H9 (cell line): ENCODE data around the gene TP53BP2. TPM values are rescaled to one million over a fixed set of nuclear protein-coding genes. Genes with fewer than 3 reads are reported as not detected.

Source experiments
- DNase-seq: peaks from one replicate; pipeline ENCODE4 v3.0.0-alpha.2; 2017
- H2AFZ ChIP-seq: one replicate; pipeline ENCODE4 v1.6.1; 2013; ENCODE audit warnings: mild to moderate bottlenecking, low read length, control low read depth, moderate library complexity
- H2AK5ac ChIP-seq: 2 replicates; pipeline ENCODE4 v1.6.1; 2013; ENCODE audit warnings: low read length, control low read depth, mixed read lengths; ENCODE audit not compliant: insufficient read length
- H2BK120ac ChIP-seq: one replicate; pipeline ENCODE4 v1.6.1; 2013; ENCODE audit warnings: low read depth, mild to moderate bottlenecking, low read length, control low read depth, inconsistent platforms; ENCODE audit not compliant: poor library complexity, severe bottlenecking
- H2BK12ac ChIP-seq: 2 replicates; pipeline ENCODE4 v1.6.1; 2013; ENCODE audit warnings: low read length, control low read depth, mixed read lengths, low read depth; ENCODE audit not compliant: insufficient read length
- H2BK15ac ChIP-seq: 2 replicates; pipeline ENCODE4 v1.6.1; 2013; ENCODE audit warnings: low read depth, low read length, control low read depth
- H2BK20ac ChIP-seq: one replicate; pipeline ENCODE4 v1.6.1; 2013; ENCODE audit warnings: low read depth, mild to moderate bottlenecking, low read length, control low read depth, inconsistent platforms; ENCODE audit not compliant: poor library complexity, severe bottlenecking
- H2BK5ac ChIP-seq: 2 replicates; pipeline ENCODE4 v1.6.1; 2013; ENCODE audit warnings: low read length, control low read depth, mixed read lengths; ENCODE audit not compliant: insufficient read length
- H3K14ac ChIP-seq: 2 replicates; pipeline ENCODE4 v1.6.1; 2013; ENCODE audit warnings: low read length, control low read depth; ENCODE audit not compliant: insufficient read depth
- H3K18ac ChIP-seq: 2 replicates; pipeline ENCODE4 v1.6.1; 2013; ENCODE audit warnings: low read depth, mild to moderate bottlenecking, mixed read lengths, low read length, control low read depth; ENCODE audit not compliant: insufficient read length
- H3K23ac ChIP-seq: 2 replicates; pipeline ENCODE4 v1.6.1; 2013; ENCODE audit warnings: low read length, control low read depth, mixed read lengths, low read depth; ENCODE audit not compliant: insufficient read length
- H3K23me2 ChIP-seq: 2 replicates; pipeline ENCODE4 v1.6.1; 2013; ENCODE audit warnings: low read depth, mild to moderate bottlenecking, mixed read lengths, low read length, control low read depth; ENCODE audit not compliant: insufficient read length, poor library complexity, severe bottlenecking
- H3K27ac ChIP-seq: 2 replicates; pipeline ENCODE4 v1.5.1; 2013; ENCODE audit warnings: low read length, control low read depth, mixed read lengths, low read depth; ENCODE audit not compliant: insufficient read length
- H3K27me3 ChIP-seq: 2 replicates; pipeline ENCODE4 v1.6.1; 2013; ENCODE audit warnings: low read length, control low read depth, inconsistent platforms; ENCODE audit not compliant: insufficient read depth
- H3K4ac ChIP-seq: 2 replicates; pipeline ENCODE4 v1.6.1; 2013; ENCODE audit warnings: low read depth, mild to moderate bottlenecking, control low read depth, inconsistent platforms, low read length, moderate library complexity
- H3K4me1 ChIP-seq: 2 replicates; pipeline ENCODE4 v1.6.1; 2013; ENCODE audit warnings: low read length, control low read depth, inconsistent platforms; ENCODE audit not compliant: insufficient read depth
- H3K4me2 ChIP-seq: 2 replicates; pipeline ENCODE4 v1.6.1; 2013; ENCODE audit warnings: low read length, control low read depth, mixed read lengths; ENCODE audit not compliant: insufficient read length, insufficient read depth
- H3K56ac ChIP-seq: 2 replicates; pipeline ENCODE4 v1.6.1; 2013; ENCODE audit warnings: low read depth, mild to moderate bottlenecking, mixed read lengths, low read length, control low read depth; ENCODE audit not compliant: insufficient read length
- H3K79me1 ChIP-seq: 2 replicates; pipeline ENCODE4 v1.6.1; 2013; ENCODE audit warnings: low read depth, mild to moderate bottlenecking, moderate library complexity, low read length, control low read depth, inconsistent platforms; ENCODE audit not compliant: insufficient read depth, poor library complexity, severe bottlenecking
- H3K79me2 ChIP-seq: 2 replicates; pipeline ENCODE4 v1.6.1; 2013; ENCODE audit warnings: low read length, control low read depth, inconsistent platforms; ENCODE audit not compliant: insufficient read depth
- H3K9ac ChIP-seq: 2 replicates; pipeline ENCODE4 v1.6.1; 2013; ENCODE audit warnings: low read length, control low read depth, mixed read lengths; ENCODE audit not compliant: insufficient read length; ENCODE audit errors: extremely low read depth
- H3K9me3 ChIP-seq: one replicate; pipeline ENCODE4 v1.6.1; 2013; ENCODE audit warnings: low read depth, low read length, inconsistent platforms; ENCODE audit not compliant: control insufficient read depth
- H3T11ph ChIP-seq: one replicate; pipeline ENCODE4 v1.6.1; 2013; ENCODE audit warnings: mild to moderate bottlenecking, low read length, control low read depth, inconsistent platforms
- H4K20me1 ChIP-seq: one replicate; pipeline ENCODE4 v1.6.1; 2013; ENCODE audit not compliant: control insufficient read depth, insufficient read length, insufficient read depth
- H4K5ac ChIP-seq: 2 replicates; pipeline ENCODE4 v1.6.1; 2013; ENCODE audit warnings: low read depth, mild to moderate bottlenecking, mixed read lengths, low read length, control low read depth; ENCODE audit not compliant: insufficient read length
- H4K8ac ChIP-seq: replicated peaks from 2 replicates; pipeline ENCODE4 v1.6.1; 2013; ENCODE audit warnings: low read length, control low read depth, mixed read lengths, low read depth; ENCODE audit not compliant: insufficient read length
- H4K91ac ChIP-seq: 2 replicates; pipeline ENCODE4 v1.6.1; 2013; ENCODE audit warnings: low read depth, mild to moderate bottlenecking, moderate library complexity, mixed read lengths, low read length, control low read depth; ENCODE audit not compliant: insufficient read length
- H3K27ac Mint-ChIP-seq, 3 experiments: 2 replicates in 2 of 3; 3 replicates in 1 of 3; pipeline ENCODE4 v1.8.0; 2020 to 2021; ENCODE audit warnings: mixed read lengths in 3 of 3, mild to moderate bottlenecking in 1 of 3, moderate library complexity in 1 of 3
- H3K27me3 Mint-ChIP-seq: 2 replicates; pipeline ENCODE4 v1.8.0; 2021; ENCODE audit warnings: low read depth, mild to moderate bottlenecking, moderate library complexity, mixed read lengths
- H3K36me3 Mint-ChIP-seq, 3 experiments: 2 replicates in 2 of 3; 3 replicates in 1 of 3; pipeline ENCODE4 v1.8.0; 2020 to 2021; ENCODE audit warnings: low read depth in 3 of 3, mixed read lengths in 3 of 3; ENCODE audit not compliant: insufficient read depth in 1 of 3
- H3K4me1 Mint-ChIP-seq, 2 experiments: 2 replicates each; pipeline ENCODE4 v1.8.0; 2020; ENCODE audit warnings: mixed read lengths in 2 of 2
- H3K4me3 Mint-ChIP-seq, 2 experiments: 2 replicates in 1 of 2; 3 replicates in 1 of 2; pipeline ENCODE4 v1.8.0; 2020 to 2021; ENCODE audit warnings: mild to moderate bottlenecking in 2 of 2, mixed read lengths in 2 of 2, moderate library complexity in 1 of 2
- H3K9me3 Mint-ChIP-seq, 2 experiments: 2 replicates in 1 of 2; 3 replicates in 1 of 2; pipeline ENCODE4 v1.8.0; 2020; ENCODE audit warnings: mild to moderate bottlenecking in 2 of 2, mixed read lengths in 2 of 2, moderate library complexity in 1 of 2
- WGBS: extraction: QIAGEN DNeasy Blood & Tissue Kit; methylation state at CpG from one replicate; pipeline ENCODE4 v1.1.7; 2013; ENCODE audit warnings: missing lambda C conversion rate, low lambda C conversion rate, mixed read lengths; ENCODE audit not compliant: insufficient read length; ENCODE audit errors: extremely low coverage; 5-methylcytosine and 5-hydroxymethylcytosine counted together
- total RNA-seq: library from RNA; stranded (reverse); gene quantifications from 2 replicates; pipeline ENCODE4 v1.2.1, GENCODE V29; 2021
- TF ChIP-seq, protein P1 (sequence below): fragments of 200-600 bp; sonication (generic); conservative IDR thresholded peaks from 3 replicates; pipeline ENCODE4 v1.8.0; 2021; ENCODE audit warnings: antibody characterized with exemption, mild to moderate bottlenecking

Gene TP53BP2
- total RNA-seq, 1 experiment from 2014 or later = 49.7 TPM

DNA sequence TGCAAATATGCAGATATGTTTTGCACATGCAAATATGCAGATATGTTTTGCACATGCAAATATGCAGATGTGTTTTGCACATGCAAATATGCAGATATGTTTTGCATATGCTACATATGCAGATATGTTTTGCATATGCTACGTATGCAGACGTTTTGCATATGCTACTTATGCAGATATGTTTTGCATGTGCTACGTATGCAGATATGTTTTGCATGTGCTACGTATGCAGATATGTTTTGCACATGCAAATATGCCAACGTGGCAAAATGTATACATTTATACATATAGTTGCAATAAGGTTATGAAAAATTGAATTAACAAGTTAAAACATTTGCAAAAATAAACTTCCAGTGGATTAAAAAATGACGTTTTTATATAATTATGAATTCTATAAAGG, 30.8 kb upstream of the TP53BP2 start:
- Histone ChIP-seq H3K4me1 (no peaks in the 10 kb centered on the region), H3K9ac (no peak overlapping the region), H3K9me3 (peaks cover 5% of the 10 kb centered on the region), H4K20me1 (no peaks in the 10 kb centered on the region), H2AFZ (no peak overlapping the region), H2BK15ac (no peak overlapping the region), H4K8ac (no peak overlapping the region), H2BK12ac (no peak overlapping the region), H2AK5ac (no peak overlapping the region), H2BK5ac (no peak overlapping the region), H3K4ac (no peak overlapping the region), H3K56ac (no peak overlapping the region), H3K79me1 (no peaks in the 10 kb centered on the region), H3K14ac (no peak overlapping the region), H3K23me2 (no peaks in the 10 kb centered on the region), H3K23ac (no peak overlapping the region), H3K27ac (no peak overlapping the region), H4K5ac (no peak overlapping the region), H3K4me2 (no peak overlapping the region), H2BK120ac (no peak overlapping the region), H3K27me3 (no peaks in the 10 kb centered on the region), H3K79me2 (no peaks in the 10 kb centered on the region), H3T11ph (no peak overlapping the region), H2BK20ac (no peak overlapping the region), H4K91ac (no peak overlapping the region), H3K18ac (no peak overlapping the region)
- Mint-ChIP-seq H3K4me1 (peaks cover 2 to 8% of the 10 kb centered on the region in 2 experiments), H3K36me3 (peaks cover 0 to 6% (median 1%) of the 10 kb centered on the region in 3 experiments; a peak in 5 of 7 replicates), H3K27ac (no peak overlapping the region), H3K4me3 (no peak overlapping the region), H3K9me3 (peaks cover 15 to 18% of the 10 kb centered on the region in 2 experiments), H3K27me3 (no peaks in the 10 kb centered on the region)
- no CpG with 5 or more reads among the region's 6 CpGs for WGBS
- TF ChIP-seq, protein P1, sequence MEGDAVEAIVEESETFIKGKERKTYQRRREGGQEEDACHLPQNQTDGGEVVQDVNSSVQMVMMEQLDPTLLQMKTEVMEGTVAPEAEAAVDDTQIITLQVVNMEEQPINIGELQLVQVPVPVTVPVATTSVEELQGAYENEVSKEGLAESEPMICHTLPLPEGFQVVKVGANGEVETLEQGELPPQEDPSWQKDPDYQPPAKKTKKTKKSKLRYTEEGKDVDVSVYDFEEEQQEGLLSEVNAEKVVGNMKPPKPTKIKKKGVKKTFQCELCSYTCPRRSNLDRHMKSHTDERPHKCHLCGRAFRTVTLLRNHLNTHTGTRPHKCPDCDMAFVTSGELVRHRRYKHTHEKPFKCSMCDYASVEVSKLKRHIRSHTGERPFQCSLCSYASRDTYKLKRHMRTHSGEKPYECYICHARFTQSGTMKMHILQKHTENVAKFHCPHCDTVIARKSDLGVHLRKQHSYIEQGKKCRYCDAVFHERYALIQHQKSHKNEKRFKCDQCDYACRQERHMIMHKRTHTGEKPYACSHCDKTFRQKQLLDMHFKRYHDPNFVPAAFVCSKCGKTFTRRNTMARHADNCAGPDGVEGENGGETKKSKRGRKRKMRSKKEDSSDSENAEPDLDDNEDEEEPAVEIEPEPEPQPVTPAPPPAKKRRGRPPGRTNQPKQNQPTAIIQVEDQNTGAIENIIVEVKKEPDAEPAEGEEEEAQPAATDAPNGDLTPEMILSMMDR = no peak
- DNase-seq = no peak
